ENCODE measurements around the gene THBD. TPM values are rescaled to one million over a fixed set of nuclear protein-coding genes. Genes with fewer than 3 reads are reported as not detected.

Gene THBD
- total and polyA plus RNA-seq, 2 of the 4 experiments (the other 2 are of a cell fraction): 0.07 TPM; not detected in 1

- dilution Hi-C loops (cut with HindIII; ENCODE audit: low sequenced_read_pairs, unreplicated experiment): no loop called here
- peaks cover 5% of the 10 kb centered on the region for H3K27me3 ChIP-seq (ENCODE audit: control insufficient read depth, insufficient read depth, low read length)
- DNase-seq: no peak
- H3K23ac ChIP-seq (ENCODE audit: low read depth, low read length): no peak overlapping the region
- H3K36me3 ChIP-seq (ENCODE audit: control insufficient read depth, insufficient read depth, low read length): no peaks in the 10 kb centered on the region
- no peaks in the 10 kb centered on the region for H3K4me1 ChIP-seq (ENCODE audit: control insufficient read depth, insufficient read depth, low read length)
- H3K9ac ChIP-seq (ENCODE audit: low read depth, low read length): no peak overlapping the region
- H3K18ac ChIP-seq (ENCODE audit: low read depth, low read length): no peak overlapping the region
- no peak overlapping the region for H3K4me3 ChIP-seq (ENCODE audit: insufficient read depth, low read depth, low read length)
- H2AK9ac ChIP-seq (replicated peaks; ENCODE audit: low read depth, low read length, poor library complexity): no peak overlapping the region
- no peak overlapping the region for H3K4me2 ChIP-seq (ENCODE audit: low read depth, low read length)
- ChIA-PET POLR2A (ENCODE audit: unreplicated experiment) (no interaction called here), CTCF (no interaction called here)
- H3K9me1 ChIP-seq (ENCODE audit: insufficient read depth, low read length): no peaks in the 10 kb centered on the region
- no peak overlapping the region for H3K14ac ChIP-seq (replicated peaks; ENCODE audit: low read depth, low read length)
- TF ChIP-seq POLR2A (IDR thresholded peaks at IDR 0.05; ENCODE audit: low read depth, low read length): no peak
- no peak for TF ChIP-seq ELK1 (IDR thresholded peaks at IDR 0.05; ENCODE audit: borderline replicate concordance, low read depth, low read length)
- TF ChIP-seq FOS (IDR thresholded peaks at IDR 0.05; ENCODE audit: low read depth, low read length): no peak
- TF ChIP-seq USF2 (IDR thresholded peaks at IDR 0.05; ENCODE audit: low read depth, low read length): no peak
- no peaks in the 10 kb centered on the region for H3K79me1 ChIP-seq (ENCODE audit: low read depth in 1 of 2, low read length in 2 of 2)
- H2AK5ac ChIP-seq (ENCODE audit: low read depth, low read length): no peak overlapping the region
- H2BK20ac ChIP-seq (ENCODE audit: low read depth, low read length): no peak overlapping the region
- H3K27ac ChIP-seq (ENCODE audit: insufficient read depth, low read length): no peak overlapping the region
- no peak overlapping the region for H4K8ac ChIP-seq (ENCODE audit: low read depth in 2 of 2, low read length in 2 of 2)
- no peak overlapping the region for H2BK15ac ChIP-seq (ENCODE audit: low read depth, low read length)
- no peak overlapping the region for H2BK120ac ChIP-seq (ENCODE audit: low read depth, low read length)
- BruUV-seq (replicated peaks): no TSS peak
- ATAC-seq (ENCODE audit: low read depth): no peak
- H4K5ac ChIP-seq (ENCODE audit: low read depth, low read length): no peak overlapping the region
- H4K20me1 ChIP-seq (ENCODE audit: insufficient read depth, low read length): no peaks in the 10 kb centered on the region
- no peak overlapping the region for H4K91ac ChIP-seq (ENCODE audit: insufficient read depth, low read depth, low read length)
- H3K9me3 ChIP-seq (ENCODE audit: control insufficient read depth, insufficient read depth, low read length): no peaks in the 10 kb centered on the region
- no peak overlapping the region for H3K56ac ChIP-seq (ENCODE audit: extremely low read depth, insufficient read depth, low read length)
- in situ Hi-C loops (cut with MboI; ENCODE audit: low sequenced_read_pairs): no loop called here
- H3K4ac ChIP-seq (ENCODE audit: low read depth, low read length): no peak overlapping the region
- no peak overlapping the region for H2BK5ac ChIP-seq (ENCODE audit: low read depth, low read length, poor library complexity, severe bottlenecking)
- intact Hi-C loops (cut with micrococcal nuclease): no loop called here
- WGBS, 2 experiments (ENCODE audit: extremely low coverage in 2 of 2, insufficient read length in 1 of 2): no CpG with 5 or more reads among the region's 3 CpGs
- no peak overlapping the region for H2AFZ ChIP-seq (replicated peaks; ENCODE audit: low read length, poor library complexity)
These were observed 21.1 kb downstream of the THBD start for GRCh38 chr20:23028392-23028791.
